Measurements from ENCODE around the gene TAS1R3. TPM values are rescaled to one million over a fixed set of nuclear protein-coding genes. Genes with fewer than 3 reads are reported as not detected.

TAS1R3 gene
- total and polyA plus RNA-seq, 10 of the 15 experiments (the other 5 are each of a cell fraction or from before 2014, with no cell fraction given): 0.04 to 0.51 (median 0.08) TPM; not detected in 3

- TF ChIP-seq NKRF (conservative IDR thresholded peaks at IDR 0.05) (no peak), TAF1 (IDR thresholded peaks at IDR 0.05; ENCODE audit: borderline replicate concordance, low read depth, low read length) (no peak), ZNF207 (IDR thresholded peaks at IDR 0.05; ENCODE audit: borderline replicate concordance) (no peak), TCF3 (IDR thresholded peaks at IDR 0.05; ENCODE audit: borderline replicate concordance, insufficient read depth, low read depth, low read length) (no peak), RB1 (IDR thresholded peaks at IDR 0.05; ENCODE audit: borderline replicate concordance) (no peak), CREM (IDR thresholded peaks at IDR 0.05; ENCODE audit: low read depth) (no peak)
Measured at GRCh38 chr1:1322418-1322817, 8.7 kb upstream of the TAS1R3 start (continued).

GRCh38 chr1:1322952-1323351, 8.1 kb upstream of the TAS1R3 start:
- no peak overlapping the region for H2AFZ ChIP-seq (ENCODE audit: control insufficient read depth, low read depth, low read length)
- H3K4me3 ChIP-seq: peak overlapping the region; percentile 41; the same call in 1 of the 2 replicates
- H4K20me1 ChIP-seq (ENCODE audit: control insufficient read depth, insufficient read depth): no peaks in the 10 kb centered on the region; the same call in 1 of the 2 replicates
- no peak for DNase-seq (ENCODE audit: low read depth, low spot score)
- no peaks in the 10 kb centered on the region for H3K9me3 ChIP-seq (replicated peaks; ENCODE audit: control insufficient read depth, insufficient read depth, low read length)
- ChIA-PET SMC1A (ENCODE audit: uncharacterized antibody, unreplicated experiment) (interaction anchor here (0.8 kb wide), 1 partner anchor 49 kb away, joined by 3 read pairs; no protein-coding TSS in a partner anchor), CTCF (no interaction called here), RAD21 (ENCODE audit: unreplicated experiment) (no interaction called here), POLR2A (interaction anchor here (0.7 kb wide), 1 partner anchor 38 kb away, joined by 3 read pairs; no protein-coding TSS in a partner anchor)
- 83% methylated on average over 10 of the region's 10 CpGs for WGBS (ENCODE audit: insufficient coverage, insufficient replicate concordance, low lambda C conversion rate, missing lambda C conversion rate)
- BruUV-seq (replicated peaks): no TSS peak
- no peak overlapping the region for H3K27ac ChIP-seq (ENCODE audit: control insufficient read depth, insufficient read depth)
- peak overlapping the region; percentile 52 for H3K4me2 ChIP-seq (ENCODE audit: control insufficient read depth, insufficient read depth)
- peaks cover 44% of the 10 kb centered on the region for H3K79me2 ChIP-seq (ENCODE audit: control insufficient read depth, insufficient read depth, low read length)
- H3K27me3 ChIP-seq (replicated peaks in 1 of 2; ENCODE audit: control insufficient read depth in 2 of 2, insufficient read depth in 2 of 2, low read length in 1 of 2): no peaks in the 10 kb centered on the region
- peaks cover 0 to 9% of the 10 kb centered on the region in 2 experiments; a peak in 3 of 4 replicates for H3K36me3 ChIP-seq (ENCODE audit: control insufficient read depth in 2 of 2, insufficient read depth in 2 of 2, low read length in 1 of 2)
- in situ Hi-C loops (cut with MboI) (no loop called here), intact Hi-C loops (cut with micrococcal nuclease; ENCODE audit: unreplicated experiment) (no loop called here)
- no peak for FAIRE-seq
- no peak for ATAC-seq
- H3K9ac ChIP-seq (ENCODE audit: control insufficient read depth, insufficient read depth, low read length): no peak overlapping the region; the same call in 1 of the 2 replicates
- H3K4me1 ChIP-seq (ENCODE audit: control insufficient read depth, insufficient read depth, low read length): peaks cover 10% of the 10 kb centered on the region
- TF ChIP-seq ASH2L (IDR thresholded peaks at IDR 0.05; ENCODE audit: borderline replicate concordance, low read depth) (no peak), KLF5 (IDR thresholded peaks at IDR 0.05; ENCODE audit: partially characterized antibody) (no peak), IRF5 (IDR thresholded peaks at IDR 0.05; ENCODE audit: borderline replicate concordance) (no peak), SIN3A (IDR thresholded peaks at IDR 0.05; ENCODE audit: low read depth, low read length) (no peak), TARDBP (IDR thresholded peaks at IDR 0.05; ENCODE audit: borderline replicate concordance) (no peak), GABPA (IDR thresholded peaks at IDR 0.05; ENCODE audit: low read depth) (no peak), SUZ12 (IDR thresholded peaks at IDR 0.05; ENCODE audit: unreplicated experiment) (no peak), ATF2 (IDR thresholded peaks at IDR 0.05; ENCODE audit: low read length) (no peak), YY1 (IDR thresholded peaks at IDR 0.05; ENCODE audit: low read depth, low read length) (no peak), PAX8 (IDR thresholded peaks at IDR 0.05) (no peak), CEBPB (IDR thresholded peaks at IDR 0.05; ENCODE audit: borderline replicate concordance in 1 of 2, low read depth in 2 of 2, low read length in 2 of 2) (no peak), HCFC1 (IDR thresholded peaks at IDR 0.05; ENCODE audit: low read length) (no peak), BRCA1 (IDR thresholded peaks at IDR 0.05; ENCODE audit: low read depth, low read length) (no peak), KAT2A (conservative IDR thresholded peaks at IDR 0.05; ENCODE audit: control insufficient read depth, low read depth, low read length) (no peak), SRF (IDR thresholded peaks at IDR 0.05; ENCODE audit: low read depth in 2 of 2, low read length in 2 of 2) (no peak), RUNX3 (IDR thresholded peaks at IDR 0.05; ENCODE audit: low read length) (no peak)

Data from GM12878 (cell line).